ENCODE measurements around the gene MAGI2.
"Not testable (repeated sequence)": the region's sequence is repeated elsewhere in the genome, so short reads cannot be mapped to it uniquely, and the experiment has no call there.

The MAGI2 gene

DNA sequence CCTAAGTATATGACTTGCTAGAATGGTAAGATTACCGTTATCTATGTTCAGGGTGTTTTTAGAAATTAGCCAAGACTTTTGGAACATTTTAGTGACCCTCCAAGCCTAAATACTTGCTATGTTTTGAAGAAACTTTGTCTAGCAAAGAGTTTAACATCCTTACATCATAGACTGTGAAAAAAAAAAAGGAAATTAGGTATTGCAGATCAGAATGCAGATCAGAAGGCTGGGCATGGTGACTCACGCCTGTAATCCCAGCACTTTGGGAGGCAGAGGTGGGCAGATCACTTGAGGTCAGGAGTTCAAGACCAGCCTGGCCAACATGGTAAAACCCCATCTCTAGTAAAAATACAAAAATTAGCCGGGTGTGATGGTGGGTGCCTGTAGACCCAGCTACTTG lies 10.7 kb downstream of the MAGI2 start:
- DNase-seq = not testable (repeated sequence)

DNA sequence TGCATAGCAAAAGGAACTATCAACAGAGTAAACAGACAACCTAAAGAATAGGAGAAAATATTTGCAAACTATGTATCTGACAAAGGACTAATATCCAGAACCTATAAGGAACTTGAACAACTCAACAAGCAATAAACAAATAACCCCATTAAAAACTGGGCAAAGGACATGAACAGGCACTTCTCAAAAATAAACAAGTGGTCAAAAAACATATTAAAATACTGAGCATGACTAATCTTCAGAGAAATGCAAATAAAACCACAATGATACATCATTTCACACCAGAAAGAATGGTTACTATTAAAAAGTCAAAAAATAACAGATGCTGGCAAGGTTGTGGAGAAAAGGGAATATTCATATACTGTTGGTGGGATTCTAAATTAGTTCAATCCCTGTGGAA lies 17.1 kb downstream of the MAGI2 start:
- no peak for DNase-seq

DNA sequence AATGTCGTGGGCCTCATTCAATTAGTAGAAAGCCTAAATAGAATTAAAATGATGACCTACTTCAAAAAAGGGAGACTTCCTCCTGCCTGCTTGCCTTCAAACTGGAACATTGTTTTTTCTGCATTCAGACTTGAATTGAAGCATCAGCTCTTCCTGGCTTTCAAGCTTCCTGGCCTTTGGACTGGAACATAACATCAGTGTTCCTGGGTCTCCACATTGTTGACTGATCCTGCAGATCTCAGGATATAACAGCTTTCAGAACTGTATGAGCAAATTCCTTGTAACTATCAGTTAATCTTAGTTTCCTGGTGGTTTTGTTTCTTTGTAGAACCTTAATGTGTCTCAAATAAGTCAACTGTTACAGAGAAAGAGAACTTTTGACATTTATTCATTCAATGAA lies 18.6 kb downstream of the MAGI2 start:
- no peak for DNase-seq

DNA sequence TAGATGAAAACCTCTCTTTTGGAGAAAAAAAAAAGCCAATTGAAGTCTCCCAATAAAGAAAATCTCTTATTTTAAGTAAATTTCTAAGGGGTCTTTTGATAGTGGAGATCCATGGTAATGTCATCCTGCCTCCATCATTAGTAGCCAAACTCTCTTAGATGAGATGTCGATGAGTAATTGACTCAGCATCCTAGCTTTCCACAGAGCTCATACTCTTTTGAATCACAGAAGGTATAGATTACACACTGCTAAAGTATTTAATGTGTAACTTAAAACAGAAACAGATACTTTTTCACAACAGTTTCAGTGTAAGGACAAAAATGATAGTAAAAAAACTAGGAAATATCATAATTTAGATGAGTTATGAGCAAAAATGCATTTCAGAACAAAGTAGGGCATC lies 19.4 kb downstream of the MAGI2 start:
- DNase-seq = no peak

DNA sequence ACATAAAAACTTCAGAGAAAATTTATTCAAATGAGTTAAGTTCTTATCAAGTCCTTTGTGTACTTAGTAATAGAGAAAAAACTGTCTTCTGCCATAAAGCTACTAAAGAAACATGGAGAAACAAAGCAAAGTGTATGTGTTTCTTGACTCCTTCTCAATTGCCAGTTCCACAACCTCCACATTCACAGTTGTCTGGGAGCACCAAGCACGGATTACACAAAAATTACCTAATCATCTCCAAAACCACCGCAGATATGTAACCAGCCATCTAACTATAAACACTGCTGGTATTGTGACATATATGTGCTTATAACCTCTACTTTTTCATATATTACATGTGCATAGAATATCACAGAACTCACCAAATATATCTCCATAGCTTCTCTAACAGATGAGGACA lies 23.1 kb downstream of the MAGI2 start:
- no peak for DNase-seq

DNA sequence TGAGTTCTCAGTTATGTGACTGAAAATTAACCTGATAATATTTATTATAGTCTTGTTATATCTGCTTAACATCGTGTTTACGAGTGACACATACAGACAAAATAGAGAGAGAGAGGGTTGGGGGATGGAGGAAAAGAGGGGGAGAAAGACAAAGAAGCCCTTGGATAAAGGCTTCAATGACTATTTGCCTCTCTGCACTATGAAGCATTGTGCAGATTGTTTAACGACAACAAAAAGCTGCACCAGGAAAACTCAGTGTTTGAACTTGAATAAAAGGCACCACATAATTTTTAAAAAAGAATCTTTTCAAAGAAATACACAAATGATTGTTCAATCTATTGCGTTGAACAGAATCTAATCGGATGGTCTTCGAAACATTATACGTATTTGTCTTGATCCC lies 27.8 kb downstream of the MAGI2 start:
- DNase-seq = no peak

DNA sequence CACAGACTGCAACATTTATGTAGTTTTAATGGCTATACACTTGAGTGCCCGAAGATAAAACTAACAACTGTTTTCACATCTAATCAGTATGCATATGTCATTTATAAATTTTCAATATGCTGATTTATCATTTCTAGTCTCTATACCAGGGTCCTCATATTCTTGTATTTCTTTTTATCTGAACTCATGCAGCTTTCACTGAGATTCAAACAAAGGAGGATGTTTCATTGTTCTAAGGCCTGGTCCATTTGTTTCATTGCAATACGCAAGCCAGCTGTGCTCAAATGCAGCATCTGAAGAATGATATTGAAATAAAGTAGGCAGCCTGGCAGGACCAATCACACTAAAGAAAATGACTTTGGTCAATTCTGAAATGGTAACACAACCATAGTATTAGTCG lies 31.7 kb downstream of the MAGI2 start:
- no peak for DNase-seq

DNA sequence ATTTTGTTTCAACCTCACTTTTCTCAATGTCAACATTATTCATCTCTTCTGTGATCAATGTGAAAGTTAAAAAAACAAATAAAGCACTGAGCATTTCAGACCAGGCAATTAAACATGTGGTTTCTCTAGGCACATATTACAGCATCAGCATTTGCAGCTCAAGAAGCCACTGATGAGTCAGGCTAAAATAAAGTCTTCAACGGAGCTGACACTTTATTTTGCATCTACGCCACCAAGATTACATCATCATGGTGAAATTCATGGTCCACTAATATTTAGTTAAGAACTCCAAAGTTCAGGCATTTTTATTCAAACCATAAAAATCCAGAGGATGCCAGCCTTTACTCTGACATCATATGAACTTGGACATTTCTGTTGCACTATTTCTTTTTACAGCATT lies 33.0 kb downstream of the MAGI2 start:
- DNase-seq = no peak

DNA sequence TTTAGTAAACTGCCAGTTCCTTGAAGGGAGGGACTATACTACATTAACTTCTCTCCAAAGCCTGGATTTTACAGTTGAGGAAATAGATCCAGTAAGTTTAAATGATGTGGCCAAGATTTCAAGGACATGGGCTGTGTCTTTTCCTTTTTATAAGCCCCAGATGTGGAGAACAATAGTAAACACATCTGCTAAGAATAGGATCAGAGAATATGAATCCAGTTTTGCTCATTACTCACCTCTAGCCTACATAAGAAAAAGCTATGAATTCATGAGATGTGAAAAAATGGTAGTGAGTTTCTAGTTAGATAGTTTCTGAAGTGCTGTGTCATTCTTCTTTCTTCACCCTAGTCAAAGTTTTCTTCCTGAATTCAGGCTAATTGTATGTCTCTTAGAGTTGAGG lies 38.6 kb downstream of the MAGI2 start:
- no peak for DNase-seq

DNA sequence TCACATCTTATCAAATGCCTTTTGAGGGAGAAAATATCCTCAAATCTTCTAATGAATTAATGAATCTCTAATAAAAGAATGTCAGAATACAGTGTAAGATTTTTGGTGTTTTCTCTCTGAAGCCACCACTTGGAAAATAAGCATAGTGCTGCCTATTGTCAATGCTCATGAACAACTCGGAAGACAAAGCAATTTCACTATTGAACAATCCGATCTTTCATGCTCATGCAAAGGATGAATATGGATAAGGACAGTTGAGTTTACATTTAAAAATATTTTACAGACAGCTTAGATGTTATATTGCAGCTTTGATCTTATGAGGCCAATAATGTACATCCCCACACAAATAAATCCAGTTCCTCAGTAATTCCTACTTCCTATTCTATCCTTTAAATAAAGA lies 40.6 kb downstream of the MAGI2 start:
- no peak for DNase-seq

DNA sequence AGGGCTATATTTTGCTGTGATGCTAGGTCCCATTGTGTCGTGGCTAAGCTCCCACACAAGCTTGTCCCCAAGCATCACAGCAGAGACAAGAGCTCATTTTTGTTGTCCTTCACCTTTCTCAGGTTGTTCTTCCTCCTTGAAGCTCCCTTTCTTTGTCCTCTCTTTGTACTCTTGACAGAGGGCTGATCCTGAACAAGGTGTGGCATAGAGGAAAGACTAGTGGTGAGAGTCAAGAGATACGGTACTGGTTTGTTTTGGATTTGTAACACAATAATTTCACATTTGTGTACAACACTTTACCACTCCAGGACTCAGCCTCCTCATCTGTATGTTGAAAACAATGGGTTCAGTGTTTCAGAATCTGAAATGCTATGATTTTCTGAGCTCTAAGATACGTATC lies 41.0 kb downstream of the MAGI2 start:
- no peak for DNase-seq

DNA sequence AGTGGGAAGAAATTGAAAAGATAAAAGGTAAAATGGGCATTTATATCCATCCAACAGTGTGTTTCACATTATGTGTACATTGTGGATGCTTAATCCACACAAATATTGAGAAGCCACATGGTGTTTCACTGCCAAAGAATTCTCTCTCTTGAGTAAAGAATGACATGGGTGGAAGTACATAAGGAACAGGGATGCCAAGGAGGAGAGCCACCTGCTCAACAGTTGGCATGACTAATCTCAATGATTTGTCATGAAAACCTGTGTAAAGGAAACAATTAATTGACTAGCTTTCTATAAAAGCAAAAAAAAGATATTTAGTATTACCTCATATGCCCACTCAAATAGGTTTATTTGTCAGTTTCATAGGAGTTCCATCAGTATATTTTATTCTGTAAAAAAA lies 43.1 kb downstream of the MAGI2 start:
- no peak for DNase-seq

DNA sequence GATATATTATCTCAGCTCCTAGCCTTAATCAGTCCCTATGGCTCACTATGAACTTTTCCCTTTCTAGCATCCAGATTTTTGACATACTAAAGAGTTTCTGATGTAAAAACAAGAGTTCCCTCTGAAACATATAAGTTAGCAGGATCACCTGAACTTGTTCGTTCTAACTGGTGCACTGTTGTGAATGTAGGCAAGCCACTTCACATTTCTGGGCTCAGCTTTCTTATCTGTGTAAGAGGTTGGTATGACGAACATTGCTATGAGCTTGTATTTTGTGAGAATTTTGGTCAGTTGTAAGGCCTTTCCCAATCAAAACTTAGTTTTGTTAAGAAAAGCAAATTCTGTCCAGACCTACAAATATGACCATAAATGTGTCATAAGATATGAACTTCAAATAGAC lies 46.1 kb downstream of the MAGI2 start:
- no peak for DNase-seq

DNA sequence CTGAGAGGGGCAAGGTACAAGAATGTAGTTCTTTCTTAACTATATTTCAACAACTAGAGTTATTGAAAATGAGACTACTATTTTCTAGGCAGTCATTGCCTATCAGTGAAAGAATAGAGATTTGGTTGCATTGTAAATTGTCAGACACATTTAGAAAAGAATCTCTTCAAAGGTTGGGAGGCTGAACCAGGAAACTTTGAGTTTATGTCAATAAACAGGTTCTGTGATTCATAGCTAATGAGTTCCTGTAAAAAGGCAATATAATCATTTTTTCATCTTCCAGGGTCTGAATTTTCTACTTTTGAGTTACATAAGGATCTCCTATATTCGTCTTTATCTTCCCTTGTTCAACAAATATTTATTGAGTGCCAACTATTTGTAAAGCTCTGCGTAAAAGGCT lies 47.1 kb downstream of the MAGI2 start:
- no peak for DNase-seq

DNA sequence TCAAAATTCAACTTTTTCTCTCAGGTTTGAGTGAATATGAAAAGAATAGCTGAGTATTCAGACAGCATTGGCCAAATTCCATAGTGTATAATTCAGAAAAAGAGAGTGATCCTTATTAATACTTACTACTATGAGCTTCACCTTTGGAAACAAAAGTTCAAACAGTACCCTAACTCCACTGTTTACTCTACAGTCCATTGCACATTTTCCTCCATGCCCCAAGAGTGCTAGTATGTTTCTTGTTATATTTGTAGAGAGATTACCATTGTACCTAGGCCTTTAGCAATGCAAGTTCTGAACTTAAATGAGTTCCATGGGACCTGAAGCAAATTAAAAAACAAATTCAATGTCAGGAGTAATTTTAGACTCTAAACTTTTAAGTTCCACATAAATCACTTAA lies 48.1 kb downstream of the MAGI2 start:
- no peak for DNase-seq

DNA sequence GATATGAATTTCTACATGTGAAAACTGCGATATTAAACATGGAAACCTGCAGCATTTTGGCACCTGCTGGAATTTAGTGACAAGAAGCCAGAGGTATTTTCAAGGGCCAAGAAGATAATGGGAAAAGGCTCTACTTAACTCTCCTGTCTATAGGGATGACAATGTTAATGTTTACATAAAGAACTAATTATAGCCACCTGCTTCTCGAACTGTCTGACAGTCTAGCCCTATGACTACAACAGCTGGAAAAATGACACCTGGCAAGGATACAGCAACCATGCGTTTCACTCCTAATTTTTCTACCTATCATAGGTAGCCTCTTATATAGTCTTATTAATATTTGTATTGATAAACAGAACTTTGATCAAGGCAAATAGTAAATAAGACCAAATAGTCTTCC lies 49.6 kb downstream of the MAGI2 start:
- DNase-seq = no peak

DNA sequence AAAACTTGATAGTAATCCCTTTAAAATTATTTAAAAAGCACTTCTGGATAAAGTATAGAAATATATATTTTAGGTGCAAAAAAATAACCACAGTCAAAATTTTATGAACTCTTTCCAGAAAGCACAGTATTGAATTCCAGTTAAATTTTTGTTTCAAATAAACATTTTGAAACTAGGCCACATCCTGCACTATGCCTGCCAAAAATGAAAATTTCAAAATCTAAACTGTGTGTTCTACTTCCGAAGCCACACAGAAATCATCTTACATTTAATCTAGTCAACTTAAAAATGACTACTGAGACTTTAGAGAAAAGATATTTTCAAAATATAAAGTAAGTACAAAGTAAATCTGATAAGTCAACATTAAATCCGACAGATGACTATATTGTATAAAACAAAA lies 50.0 kb downstream of the MAGI2 start:
- DNase-seq = no peak

DNA sequence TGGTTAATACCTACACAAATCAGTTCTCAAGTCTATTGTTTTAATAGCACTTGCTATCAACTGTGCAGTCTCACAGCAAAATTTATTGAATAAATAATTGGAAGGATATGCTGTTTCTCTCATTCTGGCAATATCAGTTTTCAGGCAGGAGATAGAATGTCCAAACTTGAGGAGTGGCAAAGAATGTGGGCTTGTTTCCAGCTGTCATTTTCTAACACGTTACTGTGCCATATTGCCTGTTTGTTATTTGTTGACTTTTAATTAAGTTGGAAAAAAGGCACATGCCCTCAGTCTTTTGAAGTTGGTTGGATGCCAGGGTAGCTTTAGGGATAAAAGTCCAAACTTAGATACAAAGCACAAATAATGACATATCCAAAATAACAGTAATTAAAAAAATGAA lies 52.2 kb downstream of the MAGI2 start:
- no peak for DNase-seq

DNA sequence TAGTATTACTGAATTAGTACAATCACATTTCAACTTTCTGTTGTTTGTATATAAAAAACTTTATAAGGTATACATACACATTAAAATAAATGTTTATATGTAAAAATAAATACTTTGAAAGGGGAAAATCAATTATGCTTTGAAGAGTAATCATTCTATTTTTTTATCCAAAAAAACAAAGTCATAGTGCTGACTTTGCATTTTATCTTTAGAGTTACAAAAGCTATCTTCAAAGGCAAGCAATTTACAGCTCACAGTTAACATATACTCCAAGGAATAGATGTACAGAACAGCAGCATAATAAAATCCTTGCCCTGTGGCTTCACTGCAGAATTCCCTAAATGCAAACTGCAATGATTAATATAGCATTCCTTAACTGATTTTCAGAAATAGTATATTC lies 53.2 kb downstream of the MAGI2 start:
- DNase-seq = no peak

DNA sequence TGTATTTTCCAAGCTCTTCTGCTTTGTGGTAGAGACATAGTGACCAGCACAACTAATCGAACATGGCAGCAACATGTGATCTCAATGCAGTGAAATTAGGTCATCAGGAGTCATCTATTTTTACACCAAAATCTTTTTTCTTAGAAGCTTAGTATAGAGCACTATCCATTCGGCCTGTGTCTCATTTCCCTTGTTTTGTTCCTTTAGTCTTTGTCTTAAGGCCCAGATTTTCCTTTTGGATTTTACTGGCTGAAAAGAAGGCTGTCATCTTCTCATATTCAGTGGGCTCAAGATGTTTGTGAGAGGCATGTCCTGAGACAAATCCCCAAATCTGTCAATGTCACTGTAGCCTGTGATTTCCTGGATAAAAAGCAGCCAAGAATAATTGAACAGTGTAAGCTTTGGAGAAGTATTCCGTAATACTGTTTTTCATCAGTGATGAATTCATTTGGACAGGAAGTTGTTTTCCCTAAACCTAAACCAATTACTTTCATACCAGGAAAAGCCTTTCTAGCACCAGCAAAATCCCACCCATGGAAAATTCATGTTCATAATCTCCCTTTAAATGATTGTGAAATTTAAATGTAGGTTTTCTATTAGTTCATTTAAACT lies 55.2 kb downstream of the MAGI2 start:
- no peak for DNase-seq

DNA sequence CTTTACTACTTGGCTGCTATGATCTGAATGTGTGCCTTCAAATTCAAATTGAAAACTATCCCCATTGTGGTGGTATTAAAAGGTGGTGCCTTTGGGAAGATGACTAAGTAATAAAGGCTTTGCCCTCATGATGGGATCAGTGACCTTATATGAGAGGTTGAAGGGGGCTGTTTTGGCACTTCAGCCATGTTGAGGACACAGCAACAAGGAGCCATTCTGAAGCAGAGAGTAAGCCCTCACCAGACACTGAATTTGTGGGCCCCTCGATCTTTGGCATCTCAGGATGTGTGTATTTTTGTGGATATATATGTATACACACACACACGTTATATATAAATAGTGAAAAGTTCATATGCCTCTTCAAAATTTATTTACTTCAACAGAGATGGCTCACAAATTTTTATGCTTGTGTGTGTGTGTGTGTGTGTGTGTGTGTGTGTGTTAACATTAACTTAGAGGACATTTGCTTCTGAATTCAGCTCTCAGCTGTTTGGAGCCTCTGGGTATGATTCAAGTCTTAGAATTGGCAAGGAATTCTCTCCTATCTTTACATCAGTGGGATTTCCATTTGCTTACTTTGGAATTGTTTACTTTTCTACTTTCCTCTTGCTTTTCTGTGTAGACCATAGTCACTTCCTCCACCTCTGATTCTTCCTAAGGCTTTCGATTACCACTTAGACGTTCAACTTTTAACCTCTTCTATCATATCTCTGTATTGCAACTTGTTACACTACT lies 66.6 kb downstream of the MAGI2 start:
- no peak for DNase-seq

DNA sequence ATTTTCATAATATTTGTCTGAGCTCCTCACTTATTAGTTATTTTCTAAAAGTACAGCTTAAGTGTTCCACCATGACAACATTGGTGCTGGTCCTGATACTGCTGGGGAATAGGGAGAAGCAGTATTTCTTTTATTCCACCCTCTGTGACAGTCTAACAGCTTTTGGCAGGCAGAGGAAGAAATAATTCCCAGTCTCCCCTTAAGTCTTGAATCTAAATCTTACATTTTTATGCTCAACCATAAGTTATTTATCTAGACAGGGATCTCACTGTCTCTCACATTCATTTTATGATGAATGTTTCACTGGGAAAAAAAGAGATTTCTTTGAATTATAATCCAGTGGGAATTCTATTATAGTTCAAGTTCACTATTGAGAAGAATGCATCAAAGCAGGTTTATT lies 71.5 kb downstream of the MAGI2 start:
- DNase-seq = no peak

DNA sequence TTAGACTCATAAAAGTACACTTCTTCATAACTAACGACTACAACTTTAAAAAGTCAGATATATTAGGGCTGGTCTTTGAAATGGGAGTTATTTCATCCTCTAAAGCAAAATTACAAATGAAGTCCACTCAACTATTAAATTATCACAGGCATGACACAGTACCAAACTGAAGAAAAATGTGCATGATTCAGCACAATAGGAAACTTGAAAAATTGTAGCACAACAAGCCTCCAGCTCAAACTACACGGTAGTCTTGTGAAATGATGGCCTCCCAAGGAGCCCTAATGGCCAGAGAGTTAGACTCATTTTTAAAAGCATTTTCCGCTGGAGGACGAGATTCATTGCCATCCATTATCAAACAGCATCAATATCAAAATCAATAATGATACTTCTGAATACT lies 76.4 kb downstream of the MAGI2 start:
- DNase-seq = no peak

DNA sequence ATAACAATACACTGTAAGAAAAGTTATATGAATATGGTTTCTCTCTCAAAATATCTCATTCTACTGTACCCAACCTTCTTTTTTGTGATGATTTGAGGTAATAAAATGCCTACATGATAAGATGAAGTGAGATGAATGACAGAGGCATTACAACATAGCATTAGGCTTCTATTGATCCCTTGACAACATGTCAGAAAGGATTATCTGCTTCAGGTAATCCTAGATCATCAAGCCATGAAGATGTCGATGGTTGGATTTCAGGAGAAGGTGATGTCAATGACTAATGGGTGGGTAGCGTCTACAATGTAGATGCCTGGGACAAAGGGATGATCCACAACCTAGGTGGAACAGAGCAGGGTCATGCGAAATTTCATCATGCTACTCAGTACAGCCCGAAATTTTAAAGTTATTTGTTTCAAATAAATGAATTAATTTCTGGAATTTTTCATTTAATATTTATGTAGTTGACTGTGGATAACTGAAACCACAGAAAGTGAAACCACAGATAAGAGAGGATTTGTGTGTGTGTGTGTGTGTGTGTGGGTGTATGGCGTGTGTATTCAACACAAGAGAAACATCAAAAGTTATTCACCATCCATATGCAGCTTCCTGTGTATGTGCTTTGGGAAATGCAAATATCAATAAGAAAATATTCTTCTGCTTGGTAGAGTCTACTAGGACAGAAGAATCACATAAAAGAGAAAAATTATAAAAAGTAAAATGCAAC lies 77.0 kb downstream of the MAGI2 start:
- DNase-seq = no peak

DNA sequence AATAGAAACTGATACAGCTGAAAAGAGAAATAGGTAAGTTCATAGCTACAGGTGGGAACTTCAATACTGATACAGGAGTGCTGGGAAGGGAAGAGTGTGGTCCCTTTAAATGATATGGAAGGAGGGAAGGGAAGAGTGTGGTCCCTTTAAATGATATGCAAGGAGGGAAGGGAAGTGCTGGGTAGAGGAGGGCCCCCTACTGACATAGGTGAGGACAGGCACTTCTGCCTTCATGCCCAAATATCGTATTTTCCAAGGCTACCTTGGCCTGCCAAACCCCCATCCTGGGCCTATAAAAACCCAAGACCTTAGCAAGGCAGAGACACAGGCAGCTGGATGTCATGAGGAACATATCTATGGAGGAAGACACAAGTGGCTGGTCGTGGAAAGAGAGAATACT lies 92.3 kb downstream of the MAGI2 start:
- no peak for DNase-seq
